ENCODE measurements around the gene MGAT4C. TPM values are rescaled to one million over a fixed set of nuclear protein-coding genes. Genes with fewer than 3 reads are reported as not detected.

Gene MGAT4C
- total and polyA plus RNA-seq, 12 donors, result under 0.01 to 8.3 (median 0.94) TPM

GRCh38 chr12:86290615-86291014 is 34.4 kb upstream of the MGAT4C start:
- H3K36me3 ChIP-seq (replicated peaks in 1 of 2), result no peaks in the 10 kb centered on the region
- no peaks in the 10 kb centered on the region for H3K27me3 ChIP-seq
- TF ChIP-seq POLR2A (IDR thresholded peaks at IDR 0.05) (no peak), CTCF (IDR thresholded peaks at IDR 0.05) (no peak)
- whole genome bisulfite sequencing, 4 donors, result 73 to 83% (median 82%) methylated on average over 3 of the region's 3 CpGs
- DNase-seq, result no peak
- intact Hi-C loops (cut with DNase I), result no loop called here
- H3K4me3 ChIP-seq, result no peak overlapping the region
- H3K9me3 ChIP-seq (replicated peaks in 1 of 3), result no peaks in the 10 kb centered on the region
- no peak overlapping the region for H3K27ac ChIP-seq
- no peaks in the 10 kb centered on the region for H3K4me1 ChIP-seq (replicated peaks in 1 of 2)

- Histone ChIP-seq H3K9me3 (replicated peaks in 1 of 3) (no peaks in the 10 kb centered on the region), H3K27me3 (no peaks in the 10 kb centered on the region), H3K4me1 (replicated peaks in 1 of 2) (no peaks in the 10 kb centered on the region), H3K27ac (no peak overlapping the region), H3K36me3 (replicated peaks in 1 of 2) (no peaks in the 10 kb centered on the region), H3K4me3 (no peak overlapping the region)
- DNase-seq, result no peak
- intact Hi-C loops (cut with DNase I), result no loop called here
- TF ChIP-seq CTCF (IDR thresholded peaks at IDR 0.05), result no peak
- no peak for TF ChIP-seq POLR2A (IDR thresholded peaks at IDR 0.05)
- WGBS, 4 donors, result 45 to 52% (median 49%) methylated on average over 2 of the region's 2 CpGs
Observed at GRCh38 chr12:86286119-86286518, 29.9 kb upstream of the MGAT4C start.

GRCh38 chr12:86283620-86284019 is 27.4 kb upstream of the MGAT4C start:
- WGBS, 4 donors, result 54 to 65% (median 63%) methylated on average over 2 of the region's 2 CpGs

GRCh38 chr12:86275356-86275755 is 19.2 kb upstream of the MGAT4C start:
- H3K27ac ChIP-seq, result no peak overlapping the region
- WGBS, 4 donors, result 72 to 81% (median 77%) methylated on average over 5 of the region's 5 CpGs
- no peak for DNase-seq
- TF ChIP-seq CTCF (IDR thresholded peaks at IDR 0.05), result no peak
- TF ChIP-seq POLR2A (IDR thresholded peaks at IDR 0.05), result no peak
- no peaks in the 10 kb centered on the region for H3K9me3 ChIP-seq (replicated peaks in 1 of 3)
- no peaks in the 10 kb centered on the region for H3K27me3 ChIP-seq
- intact Hi-C loops (cut with DNase I), result no loop called here
- no peak overlapping the region for H3K4me3 ChIP-seq
- H3K36me3 ChIP-seq (replicated peaks in 1 of 2), result no peaks in the 10 kb centered on the region
- H3K4me1 ChIP-seq (replicated peaks in 1 of 2), result no peaks in the 10 kb centered on the region

More at GRCh38 chr12:86283620-86284019, 27.4 kb upstream of the MGAT4C start:
- no peak for TF ChIP-seq POLR2A (IDR thresholded peaks at IDR 0.05)
- TF ChIP-seq CTCF (IDR thresholded peaks at IDR 0.05), result no peak
- no peak for DNase-seq
- no peak overlapping the region for H3K4me3 ChIP-seq
- H3K27ac ChIP-seq, result no peak overlapping the region
- no peaks in the 10 kb centered on the region for H3K9me3 ChIP-seq (replicated peaks in 1 of 3)
- no peaks in the 10 kb centered on the region for H3K36me3 ChIP-seq (replicated peaks in 1 of 2)
- H3K27me3 ChIP-seq, result no peaks in the 10 kb centered on the region
- intact Hi-C loops (cut with DNase I), result no loop called here
- no peaks in the 10 kb centered on the region for H3K4me1 ChIP-seq (replicated peaks in 1 of 2)

Data from adrenal gland (tissue), 12 donors.